Measurements from ENCODE around the gene MRGPRF. TPM values are rescaled to one million over a fixed set of nuclear protein-coding genes. Genes with fewer than 3 reads are reported as not detected.

MRGPRF gene
- total and polyA plus RNA-seq, 3 donors from 2014 or later = 10.0 to 21.1 (median 12.2) TPM

DNA sequence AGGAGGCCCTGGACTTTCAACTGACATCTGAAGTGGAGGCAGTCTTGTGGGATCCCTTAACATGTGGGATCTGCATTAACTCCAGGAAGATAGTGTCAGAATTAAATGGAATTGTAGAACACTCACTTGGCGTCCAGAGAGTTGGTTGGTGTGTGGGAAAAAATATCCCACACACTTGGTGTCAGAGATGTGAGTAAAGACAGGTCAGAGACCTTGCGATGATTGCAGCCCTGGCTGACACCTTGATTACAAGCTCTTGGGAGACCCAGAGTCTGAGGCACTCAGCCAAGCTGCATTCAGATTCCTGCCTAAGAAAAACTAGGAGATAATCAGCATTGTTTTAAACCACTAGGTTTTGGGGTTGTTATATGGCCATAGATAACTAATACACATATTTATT lies 28.5 kb upstream of the MRGPRF start:
- no peak for TF ChIP-seq POLR2A (IDR thresholded peaks at IDR 0.05)
- TF ChIP-seq CTCF (IDR thresholded peaks at IDR 0.05) = no peak
- no peak overlapping the region for H3K4me3 ChIP-seq
- DNase-seq = no peak
- WGBS, 2 donors = 72 to 79% methylated on average over 2 of the region's 2 CpGs
- intact Hi-C loops (cut with DNase I; ENCODE audit: low total_unique reads) = no loop called here
- H3K27ac ChIP-seq = no peak overlapping the region
- no peaks in the 10 kb centered on the region for H3K36me3 ChIP-seq (ENCODE audit: low read depth, missing control alignments)
- H3K4me1 ChIP-seq = peaks cover 5% of the 10 kb centered on the region
- H3K9me3 ChIP-seq = no peaks in the 10 kb centered on the region
- H3K27me3 ChIP-seq = no peaks in the 10 kb centered on the region

DNA sequence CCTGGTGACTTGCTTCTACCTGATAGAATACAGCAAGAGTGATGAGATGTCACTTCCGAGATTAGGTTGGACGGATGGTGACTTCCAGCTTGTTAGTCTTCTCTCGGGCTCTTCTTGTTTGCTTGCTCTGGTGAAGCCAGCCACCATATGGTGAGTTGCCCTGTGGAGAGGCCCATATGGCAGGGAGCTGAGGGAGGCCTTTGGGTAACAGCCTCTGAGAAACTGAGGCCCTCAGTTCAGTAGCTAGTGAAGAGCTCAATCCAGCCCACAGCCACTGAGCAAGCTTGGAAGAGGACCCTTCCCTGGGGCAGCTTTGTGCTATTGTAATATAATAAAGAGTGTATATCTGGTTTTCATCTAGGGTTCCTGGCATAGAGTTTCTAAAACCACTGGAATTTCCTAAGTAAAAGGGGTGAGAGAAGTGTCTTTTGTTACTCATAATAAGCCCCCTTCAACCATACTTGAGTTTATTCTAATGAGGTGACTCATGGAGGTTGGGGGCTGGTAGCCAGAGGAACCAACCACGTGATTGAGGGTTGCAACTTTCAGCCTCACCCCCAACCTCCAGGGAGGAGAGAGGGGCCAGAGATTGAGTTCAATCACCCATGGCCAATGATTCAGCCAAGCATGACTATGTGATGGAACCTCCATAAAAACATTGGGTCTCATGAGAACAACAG lies 27.7 kb upstream of the MRGPRF start:
- WGBS, 2 donors = 87 to 89% methylated on average over 4 of the region's 4 CpGs
- TF ChIP-seq CTCF (IDR thresholded peaks at IDR 0.05) = no peak
- no peak for TF ChIP-seq POLR2A (IDR thresholded peaks at IDR 0.05)
- intact Hi-C loops (cut with DNase I; ENCODE audit: low total_unique reads) = no loop called here
- Histone ChIP-seq H3K4me3 (no peak overlapping the region), H3K27ac (no peak overlapping the region), H3K4me1 (peaks cover 11% of the 10 kb centered on the region), H3K27me3 (no peaks in the 10 kb centered on the region), H3K36me3 (ENCODE audit: low read depth, missing control alignments) (no peaks in the 10 kb centered on the region), H3K9me3 (no peaks in the 10 kb centered on the region)
- DNase-seq = no peak

- Histone ChIP-seq H3K9me3 (no peaks in the 10 kb centered on the region), H3K36me3 (ENCODE audit: low read depth, missing control alignments) (no peaks in the 10 kb centered on the region), H3K27ac (no peak overlapping the region), H3K4me3 (no peak overlapping the region), H3K27me3 (no peaks in the 10 kb centered on the region), H3K4me1 (peaks cover 17% of the 10 kb centered on the region)
- intact Hi-C loops (cut with DNase I; ENCODE audit: low total_unique reads) = no loop called here
- TF ChIP-seq POLR2A (IDR thresholded peaks at IDR 0.05) = no peak
- no peak for TF ChIP-seq CTCF (IDR thresholded peaks at IDR 0.05)
- DNase-seq = no peak
- 82 to 83% methylated on average over 6 of the region's 6 CpGs for WGBS, 2 donors
Measured at GRCh38 chr11:69040051-69040450, 27.0 kb upstream of the MRGPRF start.

DNA sequence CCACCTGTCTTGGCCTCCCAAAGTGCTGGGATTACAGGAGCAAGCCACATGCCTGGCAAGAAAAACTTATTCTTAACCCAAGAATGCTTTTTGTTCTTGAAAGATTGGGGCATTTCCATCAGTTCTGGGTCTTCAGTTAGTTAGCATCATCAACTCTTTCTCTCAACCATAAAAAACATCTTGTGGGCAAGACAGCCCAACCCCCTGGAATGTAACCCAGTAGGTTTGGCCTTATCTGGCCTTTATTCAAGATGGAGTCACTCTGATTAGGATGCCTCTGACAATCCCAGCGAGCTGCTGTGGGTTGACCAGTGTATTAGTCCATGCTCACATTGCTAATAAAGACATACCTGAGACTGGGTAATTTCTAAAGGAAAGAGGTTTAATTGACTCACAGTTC lies 26.5 kb upstream of the MRGPRF start:
- intact Hi-C loops (cut with DNase I; ENCODE audit: low total_unique reads) = no loop called here
- H3K27ac ChIP-seq = no peak overlapping the region
- 92 to 100% methylated on average over 1 of the region's 1 CpG for whole genome bisulfite sequencing, 2 donors

More for the DNA sequence above, 26.5 kb upstream of the MRGPRF start:
- no peak overlapping the region for H3K4me3 ChIP-seq
- no peaks in the 10 kb centered on the region for H3K27me3 ChIP-seq
- no peaks in the 10 kb centered on the region for H3K9me3 ChIP-seq
- DNase-seq = no peak
- H3K4me1 ChIP-seq = peaks cover 17% of the 10 kb centered on the region
- no peaks in the 10 kb centered on the region for H3K36me3 ChIP-seq (ENCODE audit: low read depth, missing control alignments)
- TF ChIP-seq POLR2A (IDR thresholded peaks at IDR 0.05) (no peak), CTCF (IDR thresholded peaks at IDR 0.05) (no peak)
